K562 (cell line): Measurements from ENCODE around the gene TMEM181. TPM values are rescaled to one million over a fixed set of nuclear protein-coding genes. Genes with fewer than 3 reads are reported as not detected.
A peak's percentile ranks its signal among the peaks of the same experiment; 100 is the strongest.

Source experiments
- ATAC-seq: fragments of 200-7000 bp; cut with Tn5 transposase; 3 replicates; pipeline ENCODE4 v1.9.1; 2020; ENCODE audit warnings: moderate library complexity
- BruUV-seq: library from RNA; stranded (reverse); fragments of 400-500 nt; replicated peaks from 2 replicates; lab custom pipeline; 2021; lab: Mats Ljungman, UMichigan
- CTCF ChIA-PET: fragments of 300-600 bp; formaldehyde crosslinking; extraction: SDS; loops from one replicate; lab custom pipeline; 2021; ENCODE audit warnings: low intra/inter-chr PET ratio; lab: Yijun Ruan, JAX
- POLR2A ChIA-PET: fragments of 300-600, 350-650 bp; sonication (Branson Sonifier 250); formaldehyde crosslinking; extraction: SDS; loops from one replicate; lab custom pipeline; 2021; ENCODE audit warnings: antibody characterized with exemption, inconsistent platforms; lab: Yijun Ruan, JAX
- DNase-seq, 4 experiments: peaks; one replicate each; pipeline versions ENCODE4 v3.0.0 to v3.0.0-alpha.2; 2011 to 2018; ENCODE audit warnings: low spot score in 3 of 4, mixed read lengths in 3 of 4; ENCODE audit errors: extremely low read depth in 1 of 4
- FAIRE-seq: peaks from 2 replicates; lab custom pipeline; 2011; peaks lifted over from hg19 to GRCh38; lab: Jason Lieb, UNC
- H2AFZ ChIP-seq: 2 replicates; pipeline ENCODE4 v1.6.0; 2011; ENCODE audit warnings: low read depth, low read length, control low read depth, inconsistent platforms
- H3K27ac ChIP-seq: fragments of 200-600 bp; 3 replicates; pipeline ENCODE4 v1.8.0; 2011; ENCODE audit warnings: low read depth, mild to moderate bottlenecking, control low read depth, inconsistent platforms, low read length, moderate library complexity, mixed read lengths; ENCODE audit errors: extremely low read depth
- H3K27me3 ChIP-seq, 2 experiments: fragments of 300-600 bp in 1 of 2; 2 replicates in 1 of 2; 3 replicates in 1 of 2; pipeline versions ENCODE4 v1.6.0 to v1.8.0; 2011; ENCODE audit warnings: inconsistent platforms in 2 of 2, low read length in 2 of 2, mild to moderate bottlenecking in 1 of 2, mixed read lengths in 1 of 2, moderate library complexity in 1 of 2; ENCODE audit not compliant: control insufficient read depth in 2 of 2, insufficient read depth in 2 of 2
- H3K36me3 ChIP-seq: fragments of 300-600 bp; 3 replicates; pipeline ENCODE4 v1.8.0; 2011; ENCODE audit warnings: mild to moderate bottlenecking, low read length, inconsistent platforms; ENCODE audit not compliant: control insufficient read depth, insufficient read depth
- H3K4me1 ChIP-seq, 2 experiments: fragments of 200-600 bp in 1 of 2; replicated peaks in 1 of 2; 2 replicates in 1 of 2; 3 replicates in 1 of 2; pipeline versions ENCODE4 v1.5.1 to v1.8.0; 2011; ENCODE audit warnings: inconsistent platforms in 2 of 2, low read length in 2 of 2, mild to moderate bottlenecking in 1 of 2, mixed read lengths in 1 of 2, moderate library complexity in 1 of 2; ENCODE audit not compliant: control insufficient read depth in 2 of 2, insufficient read depth in 2 of 2
- H3K4me2 ChIP-seq: 2 replicates; pipeline ENCODE4 v1.6.1; 2011; ENCODE audit warnings: low read length, control low read depth, inconsistent platforms, mixed read lengths; ENCODE audit not compliant: insufficient read depth
- H3K4me3 ChIP-seq: fragments of 200-600 bp; sonication (generic), shearing (Covaris generic); 2 replicates; pipeline ENCODE4 v1.5.1; 2016; ENCODE audit warnings: control low read depth, inconsistent platforms
- H3K79me2 ChIP-seq: fragments of 200-600 bp; 3 replicates; pipeline ENCODE4 v1.8.0; 2011; ENCODE audit warnings: low read length, inconsistent platforms; ENCODE audit not compliant: control insufficient read depth, insufficient read depth
- H3K9ac ChIP-seq, 2 experiments: 2 replicates each; pipeline versions ENCODE4 v1.6.0 to v1.6.1; 2011; ENCODE audit warnings: low read depth in 2 of 2, low read length in 2 of 2, control low read depth in 1 of 2, inconsistent platforms in 1 of 2, mild to moderate bottlenecking in 1 of 2, mixed read lengths in 1 of 2; ENCODE audit not compliant: insufficient read depth in 1 of 2
- H3K9me1 ChIP-seq: one replicate; pipeline ENCODE4 v1.6.0; 2011; ENCODE audit warnings: inconsistent platforms, mild to moderate bottlenecking, low read length, moderate library complexity; ENCODE audit not compliant: control insufficient read depth, insufficient read depth
- H3K9me3 ChIP-seq: replicated peaks from 2 replicates; pipeline ENCODE4 v1.5.1; 2011; ENCODE audit warnings: low read depth, low read length, inconsistent platforms; ENCODE audit not compliant: control insufficient read depth, insufficient read depth
- H4K20me1 ChIP-seq: replicated peaks from 2 replicates; pipeline ENCODE4 v1.6.1; 2011; ENCODE audit warnings: low read length, inconsistent platforms, mixed read lengths; ENCODE audit not compliant: control insufficient read depth, insufficient read depth
- BHLHE40 ChIP-seq: IDR thresholded peaks from 2 replicates; pipeline ENCODE4 v1.6.1; 2011; ENCODE audit warnings: low read length, improper control_type of control experiment
- CREBBP ChIP-seq: IDR thresholded peaks from one replicate; pipeline ENCODE4 v1.6.1; 2012; ENCODE audit warnings: low read depth, mild to moderate bottlenecking, control low read depth, inconsistent platforms, low read length
- ELF1 ChIP-seq: fragments of 200-800 bp; sonication (Bioruptor generic); IDR thresholded peaks from 2 replicates; pipeline ENCODE4 v1.6.1; 2016; ENCODE audit warnings: missing genetic modification characterization, missing compliant biosample characterization
- KAT8 ChIP-seq: fragments of 450-650 bp; IDR thresholded peaks from 2 replicates; pipeline ENCODE4 v1.6.1; 2016; ENCODE audit warnings: low read depth, mild to moderate bottlenecking
- KLF13 ChIP-seq: fragments of 450-650 bp; IDR thresholded peaks from 2 replicates; pipeline ENCODE4 v1.6.1; 2016; ENCODE audit warnings: missing genetic modification characterization, low read depth, mild to moderate bottlenecking, missing compliant biosample characterization, moderate library complexity, borderline replicate concordance
- LCOR ChIP-seq: sonication (generic); formaldehyde crosslinking; IDR thresholded peaks from 2 replicates; pipeline ENCODE4 v1.8.0; 2022; ENCODE audit warnings: mild to moderate bottlenecking, missing genetic modification reagents
- PHTF2 ChIP-seq: fragments of 250-450 bp; sonication (Bioruptor Pico); IDR thresholded peaks from 2 replicates; pipeline ENCODE4 v1.5.0; 2021; ENCODE audit warnings: mild to moderate bottlenecking
- PURB ChIP-seq: sonication (generic); formaldehyde crosslinking; IDR thresholded peaks from 2 replicates; pipeline ENCODE4 v1.9.0; 2021; ENCODE audit warnings: low read depth, mild to moderate bottlenecking, missing genetic modification reagents
- RCOR1 ChIP-seq, 2 experiments: IDR thresholded peaks; 2 replicates each; pipeline ENCODE4 v1.6.1; 2012; ENCODE audit warnings: low read depth in 2 of 2, low read length in 2 of 2, borderline replicate concordance in 1 of 2, improper control_type of control experiment in 1 of 2
- SAP30 ChIP-seq: fragments of 200-600 bp; sonication (generic); IDR thresholded peaks from 2 replicates; pipeline ENCODE4 v1.6.1; 2012; ENCODE audit warnings: borderline replicate concordance, low read depth, mild to moderate bottlenecking, moderate library complexity, low read length, control low read depth, inconsistent platforms; ENCODE audit not compliant: insufficient read depth, poor library complexity, severe bottlenecking
- USF2 ChIP-seq: sonication (generic); formaldehyde crosslinking; IDR thresholded peaks from 2 replicates; pipeline ENCODE4 v1.5.0; 2020; ENCODE audit warnings: missing genetic modification reagents
- ZNF121 ChIP-seq: sonication (generic); formaldehyde crosslinking; conservative IDR thresholded peaks from 2 replicates; pipeline ENCODE4 v1.8.0; 2022; ENCODE audit warnings: missing genetic modification reagents
- ZNF398 ChIP-seq: fragments of 250-450 bp; sonication (Bioruptor Pico); IDR thresholded peaks from 2 replicates; pipeline ENCODE4 v1.8.0; 2021; ENCODE audit warnings: moderate library complexity, mild to moderate bottlenecking, inconsistent platforms
- ZNF583 ChIP-seq: fragments of 250-450 bp; sonication (Bioruptor Pico); IDR thresholded peaks from 2 replicates; pipeline ENCODE4 v1.4.0; 2020
- ZNF695 ChIP-seq: fragments of 450-650 bp; formaldehyde crosslinking; IDR thresholded peaks from 2 replicates; pipeline ENCODE4 v1.4.0; 2020; ENCODE audit warnings: mild to moderate bottlenecking, moderate library complexity
- ZSCAN29 ChIP-seq: fragments of 450-650 bp; IDR thresholded peaks from 2 replicates; pipeline ENCODE4 v1.6.1; 2017
- WGBS: fragments of 100-300 bp; shearing (Covaris generic); methylation state at CpG from one replicate; pipeline ENCODE4 v1.1.6; 2016; ENCODE audit warnings: low coverage, mixed read lengths; ENCODE audit not compliant: insufficient coverage; ENCODE audit errors: missing lambda C conversion rate; 5-methylcytosine and 5-hydroxymethylcytosine counted together
- in situ Hi-C: fragments of 300-500 bp; cut with MboI; formaldehyde crosslinking; loops from 4 replicates; pipeline ENCODE4 v1.15.0; 2018; ENCODE audit warnings: inconsistent platforms, mixed read lengths
- intact Hi-C: fragments of 100-400 bp; cut with micrococcal nuclease; formaldehyde crosslinking; loops from 2 replicates; pipeline ENCODE4 v1.14.2; 2022
- polyA plus RNA-seq, 8 experiments: library from polyadenylated mRNA; depleted of rRNA in 4 of 8; stranded (reverse) in 5 of 8; unstranded in 3 of 8; fragments of >200 nt; fragmentation: Nextera tagmentation in 2 of 8; fragmentation: Illumina TruSeq in 1 of 8; extraction: Ambion mirVana in 2 of 8; extraction: Trizol in 1 of 8; gene quantifications; 2 replicates each; pipeline versions ENCODE4 v1.2.1 to v1.2.3, GENCODE V29; 2011 to 2014; ENCODE audit warnings: inconsistent platforms in 1 of 8, missing spikeins in 1 of 8
- total RNA-seq, 7 experiments: library from RNA; depleted of rRNA in 6 of 7; stranded (reverse); fragments of >200 nt in 6 of 7; fragmentation: Illumina TruSeq in 2 of 7; extraction: Trizol in 2 of 7; gene quantifications; 2 replicates each; pipeline versions ENCODE4 v1.2.1 to v1.2.3, GENCODE V29; 2011 to 2021; ENCODE audit warnings: low replicate concordance in 1 of 7
- TF ChIP-seq, protein P1 (sequence below): fragments of 250-450 bp; sonication (Bioruptor Pico); IDR thresholded peaks from 2 replicates; pipeline ENCODE4 v1.4.0; 2020; ENCODE audit warnings: mild to moderate bottlenecking, moderate library complexity, borderline replicate concordance

The TMEM181 gene
- total and polyA plus RNA-seq, 9 of the 15 experiments (the other 6 are each of a cell fraction or from before 2014, with no cell fraction given): 5.6 to 27.2 (median 19.9) TPM

GRCh38 chr6:158559338-158559894 lies 475 bp upstream of the TMEM181 start:
- intact Hi-C loops: no loop called here
- TF ChIP-seq BHLHE40: no peak
- 0 out of 2 replicates have a peak, but pooled peaks have one; percentile 54 for TF ChIP-seq LCOR (CRISPR knock-in tag)
- no peak for TF ChIP-seq KLF13 (tag)
- TF ChIP-seq KAT8: no peak
- no peak for TF ChIP-seq PURB
- TF ChIP-seq, protein P1, sequence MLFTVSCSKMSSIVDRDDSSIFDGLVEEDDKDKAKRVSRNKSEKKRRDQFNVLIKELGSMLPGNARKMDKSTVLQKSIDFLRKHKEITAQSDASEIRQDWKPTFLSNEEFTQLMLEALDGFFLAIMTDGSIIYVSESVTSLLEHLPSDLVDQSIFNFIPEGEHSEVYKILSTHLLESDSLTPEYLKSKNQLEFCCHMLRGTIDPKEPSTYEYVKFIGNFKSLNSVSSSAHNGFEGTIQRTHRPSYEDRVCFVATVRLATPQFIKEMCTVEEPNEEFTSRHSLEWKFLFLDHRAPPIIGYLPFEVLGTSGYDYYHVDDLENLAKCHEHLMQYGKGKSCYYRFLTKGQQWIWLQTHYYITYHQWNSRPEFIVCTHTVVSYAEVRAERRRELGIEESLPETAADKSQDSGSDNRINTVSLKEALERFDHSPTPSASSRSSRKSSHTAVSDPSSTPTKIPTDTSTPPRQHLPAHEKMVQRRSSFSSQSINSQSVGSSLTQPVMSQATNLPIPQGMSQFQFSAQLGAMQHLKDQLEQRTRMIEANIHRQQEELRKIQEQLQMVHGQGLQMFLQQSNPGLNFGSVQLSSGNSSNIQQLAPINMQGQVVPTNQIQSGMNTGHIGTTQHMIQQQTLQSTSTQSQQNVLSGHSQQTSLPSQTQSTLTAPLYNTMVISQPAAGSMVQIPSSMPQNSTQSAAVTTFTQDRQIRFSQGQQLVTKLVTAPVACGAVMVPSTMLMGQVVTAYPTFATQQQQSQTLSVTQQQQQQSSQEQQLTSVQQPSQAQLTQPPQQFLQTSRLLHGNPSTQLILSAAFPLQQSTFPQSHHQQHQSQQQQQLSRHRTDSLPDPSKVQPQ (CRISPR knock-in tag): no peak
- TF ChIP-seq RCOR1 (IDR thresholded peaks at IDR 0.05; ENCODE audit: borderline replicate concordance in 1 of 2, low read depth in 2 of 2, low read length in 2 of 2): no peak
- TF ChIP-seq PHTF2 (CRISPR knock-in tag): no peak
- no peak for TF ChIP-seq SAP30
- no peak for TF ChIP-seq ZNF583 (CRISPR knock-in tag)
- no peak for TF ChIP-seq ZSCAN29
- TF ChIP-seq ZNF398 (CRISPR knock-in tag): no peak
- no peak for TF ChIP-seq ZNF695
- TF ChIP-seq USF2 (CRISPR knock-in tag): no peak
- TF ChIP-seq ZNF121 (CRISPR knock-in tag): no peak
- no peak for TF ChIP-seq ELF1 (tag)
- TF ChIP-seq CREBBP: no peak

More at GRCh38 chr6:158559338-158559894, 475 bp upstream of the TMEM181 start:
- POLR2A ChIA-PET: interaction anchor here (0.6 to 2.0 kb wide), 6 partner anchors 9 to 345 kb away, joined by 3 to 7 read pairs (median 4); no protein-coding TSS in a partner anchor
- Histone ChIP-seq H4K20me1 (peaks cover 17% of the 10 kb centered on the region), H3K79me2 (peaks cover 44% of the 10 kb centered on the region), H3K4me3 (peak overlapping the region; percentile 91), H3K9me3 (no peaks in the 10 kb centered on the region), H3K27ac (peak overlapping the region; percentile 82), H3K27me3 (no peaks in the 10 kb centered on the region), H3K9me1 (no peaks in the 10 kb centered on the region), H2AFZ (peak overlapping the region; percentile 99), H3K4me2 (peak overlapping the region; percentile 96), H3K4me1 (peaks cover 21 to 30% of the 10 kb centered on the region in 2 experiments), H3K9ac (peak overlapping the region; percentile 83 to 97), H3K36me3 (peaks cover 23% of the 10 kb centered on the region; the same call in 2 of the 3 replicates)
- CTCF ChIA-PET: no interaction called here
- WGBS: 52% methylated on average over 14 of the region's 14 CpGs
- FAIRE-seq (peak; percentile 62), ATAC-seq (no peak), DNase-seq (no peak)
- TSS peak; percentile 97 for BruUV-seq
- in situ Hi-C loops: no loop called here
